Activated CD8-positive, alpha-beta T cell treated with anti-CD3 and anti-CD28 coated beads, Interleukin-2, amount 10 ng/mL, durations not matched to agents 7 days and 5 days (primary cell): Measurements from ENCODE around the gene PARP14. TPM values are rescaled to one million over a fixed set of nuclear protein-coding genes. Genes with fewer than 3 reads are reported as not detected.

Source experiments
- ATAC-seq: fragments of 150-1000 bp; cut with Tn5 transposase; one replicate; pipeline ENCODE4 v1.10.0; 2021; ENCODE audit warnings: moderate library complexity
- CTCF ChIA-PET: fragments of 350-600 bp; sonication (Branson Sonifier 250); formaldehyde crosslinking; loops from one replicate; lab custom pipeline; 2021; ENCODE audit warnings: antibody characterized with exemption; lab: Charles Lee
- POLR2A ChIA-PET: fragments of 350-600 bp; sonication (Branson Sonifier 250); formaldehyde crosslinking; loops from one replicate; lab custom pipeline; 2021; ENCODE audit warnings: antibody characterized with exemption; lab: Charles Lee
- DNase-seq: peaks from one replicate; pipeline ENCODE4 v3.0.0-alpha.2; 2020
- H3K27ac Mint-ChIP-seq: one replicate; pipeline ENCODE4 v1.8.0; 2021; ENCODE audit warnings: mild to moderate bottlenecking, mixed read lengths
- H3K27me3 Mint-ChIP-seq: one replicate; pipeline ENCODE4 v1.8.0; 2021; ENCODE audit warnings: low read depth, mixed read lengths
- H3K36me3 Mint-ChIP-seq: one replicate; pipeline ENCODE4 v1.8.0; 2021; ENCODE audit warnings: low read depth, mixed read lengths
- H3K4me1 Mint-ChIP-seq: one replicate; pipeline ENCODE4 v1.8.0; 2021; ENCODE audit warnings: low read depth, mixed read lengths
- H3K4me3 Mint-ChIP-seq: one replicate; pipeline ENCODE4 v1.8.0; 2021; ENCODE audit warnings: mild to moderate bottlenecking, mixed read lengths
- H3K9me3 Mint-ChIP-seq: one replicate; pipeline ENCODE4 v1.8.0; 2022; ENCODE audit warnings: mixed read lengths; ENCODE audit not compliant: insufficient read depth
- total RNA-seq, 2 experiments: library from RNA; stranded (reverse); gene quantifications; one replicate each; pipeline ENCODE4 v1.2.3, GENCODE V29; 2021

Gene PARP14
- total RNA-seq, 2 experiments from 2014 or later, result 119 to 123 TPM

- H3K4me3 Mint-ChIP-seq, result no peak overlapping the region
- H3K4me1 Mint-ChIP-seq, result no peaks in the 10 kb centered on the region
- ChIA-PET CTCF (no interaction called here), POLR2A (no interaction called here)
- peaks cover 9% of the 10 kb centered on the region for H3K36me3 Mint-ChIP-seq
- no peak overlapping the region for H3K27ac Mint-ChIP-seq
- no peak for ATAC-seq
- no peak for DNase-seq
- H3K9me3 Mint-ChIP-seq, result no peaks in the 10 kb centered on the region
- H3K27me3 Mint-ChIP-seq, result no peaks in the 10 kb centered on the region
These were observed 67.7 kb downstream of the PARP14 start for GRCh38 chr3:122748347-122748746.

GRCh38 chr3:122754929-122755328, 74.3 kb downstream of the PARP14 start:
- H3K4me3 Mint-ChIP-seq, result no peak overlapping the region
- H3K4me1 Mint-ChIP-seq, result peaks cover 20% of the 10 kb centered on the region
- no peaks in the 10 kb centered on the region for H3K27me3 Mint-ChIP-seq
- DNase-seq (peak; percentile 38), ATAC-seq (peak; percentile 81)
- peaks cover 10% of the 10 kb centered on the region for H3K36me3 Mint-ChIP-seq
- POLR2A ChIA-PET, result interaction anchor here (0.9 kb wide), 1 partner anchor 11 kb away, joined by 4 read pairs; no protein-coding TSS in a partner anchor
- CTCF ChIA-PET, result interaction anchor here (0.6 to 2.3 kb wide), 24 partner anchors 10 to 384 kb away, joined by 3 to 14 read pairs (median 4); partner anchors contain the start of genes FAM162A and SEMA5B
- no peaks in the 10 kb centered on the region for H3K9me3 Mint-ChIP-seq
- H3K27ac Mint-ChIP-seq, result no peak overlapping the region

DNA sequence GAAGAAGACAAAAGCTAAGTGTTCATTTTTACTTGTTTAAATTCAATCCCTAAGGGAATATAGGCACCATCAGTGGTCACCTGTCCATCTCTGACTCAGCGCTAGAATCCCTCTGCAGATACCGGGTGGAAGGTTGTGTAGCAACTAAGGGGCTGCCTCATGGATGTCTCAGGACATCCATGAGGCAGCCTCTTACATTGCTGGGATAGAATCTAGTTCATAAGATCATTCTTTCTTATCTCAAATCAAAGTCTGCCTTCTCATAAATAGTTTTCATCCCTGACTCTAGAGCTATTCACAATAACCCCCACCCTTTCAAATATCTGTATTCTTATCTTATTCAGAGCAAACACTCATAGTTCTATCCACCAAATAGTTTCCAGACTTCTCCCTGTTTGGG, 74.9 kb downstream of the PARP14 start:
- ChIA-PET POLR2A (interaction anchor here (0.9 kb wide), 1 partner anchor 10 kb away, joined by 4 read pairs; no protein-coding TSS in a partner anchor), CTCF (interaction anchor here (0.6 to 2.3 kb wide), 24 partner anchors 9 to 383 kb away, joined by 3 to 14 read pairs (median 4); partner anchors contain the start of genes FAM162A and SEMA5B)
- Mint-ChIP-seq H3K9me3 (no peaks in the 10 kb centered on the region), H3K27ac (no peak overlapping the region), H3K27me3 (no peaks in the 10 kb centered on the region), H3K4me1 (peaks cover 23% of the 10 kb centered on the region), H3K4me3 (no peak overlapping the region), H3K36me3 (peaks cover 12% of the 10 kb centered on the region)
- DNase-seq (no peak), ATAC-seq (no peak)

GRCh38 chr3:122758877-122759560, 78.4 kb downstream of the PARP14 start:
- Mint-ChIP-seq H3K36me3 (peaks cover 8% of the 10 kb centered on the region), H3K27ac (no peak overlapping the region), H3K4me3 (no peak overlapping the region), H3K4me1 (peaks cover 23% of the 10 kb centered on the region), H3K27me3 (no peaks in the 10 kb centered on the region), H3K9me3 (no peaks in the 10 kb centered on the region)
- ChIA-PET CTCF (interaction anchor here (3.1 kb wide), 1 partner anchor 269 kb away, joined by 11 read pairs; the partner anchor contains the start of gene SEMA5B), POLR2A (interaction anchor here (0.5 kb wide), 1 partner anchor 145 kb away, joined by 3 read pairs; no protein-coding TSS in a partner anchor)
- peak; percentile 66 for ATAC-seq
- peak; percentile 32 for DNase-seq

GRCh38 chr3:122760453-122761271, 80.0 kb downstream of the PARP14 start:
- Mint-ChIP-seq H3K27me3 (no peaks in the 10 kb centered on the region), H3K36me3 (peaks cover 3% of the 10 kb centered on the region), H3K9me3 (no peaks in the 10 kb centered on the region), H3K4me1 (peaks cover 23% of the 10 kb centered on the region), H3K4me3 (no peak overlapping the region), H3K27ac (no peak overlapping the region)
- ATAC-seq (no peak), DNase-seq (no peak)
- ChIA-PET POLR2A (no interaction called here), CTCF (interaction anchor here (0.7 to 1.0 kb wide), 3 partner anchors 14 to 33 kb away, joined by 3 to 4 read pairs (median 3); partner anchors contain the start of gene HSPBAP1)

GRCh38 chr3:122766430-122766829, 85.8 kb downstream of the PARP14 start:
- ATAC-seq (no peak), DNase-seq (no peak)
- H3K27me3 Mint-ChIP-seq, result no peaks in the 10 kb centered on the region
- ChIA-PET CTCF (interaction anchor here (0.8 kb wide), 1 partner anchor 10 kb away, joined by 3 read pairs; no protein-coding TSS in a partner anchor), POLR2A (no interaction called here)
- no peaks in the 10 kb centered on the region for H3K9me3 Mint-ChIP-seq
- no peak overlapping the region for H3K27ac Mint-ChIP-seq
- no peak overlapping the region for H3K4me3 Mint-ChIP-seq
- H3K36me3 Mint-ChIP-seq, result peaks cover 4% of the 10 kb centered on the region
- H3K4me1 Mint-ChIP-seq, result no peaks in the 10 kb centered on the region

GRCh38 chr3:122767540-122768372, 87.1 kb downstream of the PARP14 start:
- Mint-ChIP-seq H3K9me3 (no peaks in the 10 kb centered on the region), H3K27me3 (no peaks in the 10 kb centered on the region), H3K27ac (no peak overlapping the region), H3K4me1 (no peaks in the 10 kb centered on the region), H3K36me3 (peaks cover 4% of the 10 kb centered on the region), H3K4me3 (no peak overlapping the region)
- ChIA-PET POLR2A (no interaction called here), CTCF (no interaction called here)
- no peak for DNase-seq
- ATAC-seq, result no peak

GRCh38 chr3:122770521-122771202, 90.0 kb downstream of the PARP14 start:
- POLR2A ChIA-PET, result no interaction called here
- no peaks in the 10 kb centered on the region for H3K9me3 Mint-ChIP-seq

GRCh38 chr3:122772827-122773226, 92.2 kb downstream of the PARP14 start:
- H3K27ac Mint-ChIP-seq, result no peak overlapping the region
- POLR2A ChIA-PET, result no interaction called here
- H3K9me3 Mint-ChIP-seq, result no peaks in the 10 kb centered on the region
- H3K36me3 Mint-ChIP-seq, result peaks cover 4% of the 10 kb centered on the region
- H3K4me1 Mint-ChIP-seq, result no peaks in the 10 kb centered on the region
- H3K27me3 Mint-ChIP-seq, result no peaks in the 10 kb centered on the region
- no peak for ATAC-seq
- DNase-seq, result no peak
- H3K4me3 Mint-ChIP-seq, result no peak overlapping the region
- CTCF ChIA-PET, result no interaction called here

More at GRCh38 chr3:122770521-122771202, 90.0 kb downstream of the PARP14 start:
- Mint-ChIP-seq H3K27me3 (no peaks in the 10 kb centered on the region), H3K4me3 (no peak overlapping the region), H3K4me1 (no peaks in the 10 kb centered on the region), H3K27ac (no peak overlapping the region), H3K36me3 (peaks cover 4% of the 10 kb centered on the region)
- DNase-seq (no peak), ATAC-seq (no peak)
- CTCF ChIA-PET, result interaction anchor here (1.3 kb wide), 2 partner anchors 14 to 15 kb away, joined by 3 to 5 read pairs; no protein-coding TSS in a partner anchor

DNA sequence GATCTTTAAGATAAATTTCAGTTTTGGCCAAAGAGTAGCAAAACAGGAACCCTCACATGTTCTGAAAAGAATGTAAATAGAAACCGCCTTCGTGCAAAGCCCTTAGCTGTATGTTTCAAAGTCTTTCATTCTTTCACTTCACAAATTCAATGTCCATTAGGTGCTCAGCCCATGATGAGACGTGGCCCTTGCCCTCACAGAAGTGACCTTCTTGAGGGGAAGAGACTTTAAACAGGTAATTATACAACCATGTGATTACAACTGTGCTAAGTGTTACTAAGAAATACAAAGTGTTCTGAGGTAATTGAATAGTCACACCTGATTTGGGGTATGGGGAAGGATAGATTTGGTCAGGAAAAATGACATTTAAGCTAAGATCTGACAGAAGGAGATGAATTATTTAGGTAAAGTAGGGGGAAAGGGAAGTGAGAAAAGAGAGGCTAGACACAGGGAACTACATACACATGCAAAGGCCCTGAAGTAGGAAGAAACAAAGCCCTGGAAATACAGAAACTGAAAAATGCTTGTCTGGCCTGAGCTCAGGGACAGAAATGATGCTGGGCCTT, 93.4 kb downstream of the PARP14 start:
- ATAC-seq, result no peak
- Mint-ChIP-seq H3K36me3 (no peaks in the 10 kb centered on the region), H3K27me3 (no peaks in the 10 kb centered on the region), H3K27ac (no peak overlapping the region), H3K4me1 (no peaks in the 10 kb centered on the region), H3K9me3 (no peaks in the 10 kb centered on the region), H3K4me3 (no peak overlapping the region)
- POLR2A ChIA-PET, result no interaction called here
- CTCF ChIA-PET, result interaction anchor here (0.7 to 1.2 kb wide), 3 partner anchors 14 to 23 kb away, joined by 3 to 5 read pairs (median 3); no protein-coding TSS in a partner anchor
- DNase-seq, result no peak
